ENCODE data around the gene LILRB5.

LILRB5 gene

GRCh38 chr19:54211235-54211634, 45.8 kb downstream of the LILRB5 start:
- Histone ChIP-seq H3K36me3 (ENCODE audit: low read depth) (peaks cover 38% of the 10 kb centered on the region), H3K27ac (ENCODE audit: poor library complexity, severe bottlenecking) (no peak overlapping the region), H3K4me3 (ENCODE audit: severe bottlenecking) (no peak overlapping the region), H3K4me1 (ENCODE audit: insufficient read depth, poor library complexity, severe bottlenecking) (peaks cover 11% of the 10 kb centered on the region), H3K27me3 (ENCODE audit: insufficient read depth, poor library complexity, severe bottlenecking) (no peaks in the 10 kb centered on the region), H3K9me3 (ENCODE audit: severe bottlenecking) (no peaks in the 10 kb centered on the region)
- no peak for TF ChIP-seq CTCF (IDR thresholded peaks at IDR 0.05; ENCODE audit: poor library complexity, severe bottlenecking)
- no peak for ATAC-seq (ENCODE audit: low read depth)
- no peak for DNase-seq (ENCODE audit: low spot score)

- DNase-seq (ENCODE audit: low spot score) = peak; percentile 89
- peak; percentile 79 for ATAC-seq (ENCODE audit: low read depth)
- Histone ChIP-seq H3K4me1 (ENCODE audit: insufficient read depth, poor library complexity, severe bottlenecking) (peaks cover 11% of the 10 kb centered on the region), H3K36me3 (ENCODE audit: low read depth) (peaks cover 48% of the 10 kb centered on the region), H3K4me3 (ENCODE audit: severe bottlenecking) (no peak overlapping the region), H3K27me3 (ENCODE audit: insufficient read depth, poor library complexity, severe bottlenecking) (no peaks in the 10 kb centered on the region), H3K9me3 (ENCODE audit: severe bottlenecking) (no peaks in the 10 kb centered on the region), H3K27ac (ENCODE audit: poor library complexity, severe bottlenecking) (peak overlapping the region; percentile 50)
- TF ChIP-seq CTCF (IDR thresholded peaks at IDR 0.05; ENCODE audit: poor library complexity, severe bottlenecking) = no peak
Observed at GRCh38 chr19:54209811-54210494, 47.1 kb downstream of the LILRB5 start.

- Histone ChIP-seq H3K36me3 (ENCODE audit: low read depth) (peaks cover 56% of the 10 kb centered on the region), H3K4me3 (ENCODE audit: severe bottlenecking) (no peak overlapping the region), H3K9me3 (ENCODE audit: severe bottlenecking) (no peaks in the 10 kb centered on the region), H3K4me1 (ENCODE audit: insufficient read depth, poor library complexity, severe bottlenecking) (peaks cover 17% of the 10 kb centered on the region), H3K27me3 (ENCODE audit: insufficient read depth, poor library complexity, severe bottlenecking) (no peaks in the 10 kb centered on the region), H3K27ac (ENCODE audit: poor library complexity, severe bottlenecking) (peak overlapping the region; percentile 50)
- ATAC-seq (ENCODE audit: low read depth) = peak; percentile 26
- no peak for TF ChIP-seq CTCF (IDR thresholded peaks at IDR 0.05; ENCODE audit: poor library complexity, severe bottlenecking)
- DNase-seq (ENCODE audit: low spot score) = no peak
Observed at GRCh38 chr19:54209058-54209810, 47.8 kb downstream of the LILRB5 start.

GRCh38 chr19:54208784-54209057, 48.4 kb downstream of the LILRB5 start:
- Histone ChIP-seq H3K27ac (ENCODE audit: poor library complexity, severe bottlenecking) (peak overlapping the region; percentile 50), H3K36me3 (ENCODE audit: low read depth) (peaks cover 61% of the 10 kb centered on the region), H3K4me3 (ENCODE audit: severe bottlenecking) (no peak overlapping the region), H3K4me1 (ENCODE audit: insufficient read depth, poor library complexity, severe bottlenecking) (peaks cover 21% of the 10 kb centered on the region), H3K9me3 (ENCODE audit: severe bottlenecking) (no peaks in the 10 kb centered on the region), H3K27me3 (ENCODE audit: insufficient read depth, poor library complexity, severe bottlenecking) (no peaks in the 10 kb centered on the region)
- no peak for DNase-seq (ENCODE audit: low spot score)
- no peak for TF ChIP-seq CTCF (IDR thresholded peaks at IDR 0.05; ENCODE audit: poor library complexity, severe bottlenecking)
- peak; percentile 16 for ATAC-seq (ENCODE audit: low read depth)

Data from RWPE2 (cell line).